ENCODE measurements around the gene HDAC5. TPM values are rescaled to one million over a fixed set of nuclear protein-coding genes. Genes with fewer than 3 reads are reported as not detected.
A peak's percentile ranks its signal among the peaks of the same experiment; 100 is the strongest.

Gene HDAC5
- total RNA-seq, 2 experiments from 2014 or later, result 31.4 to 41.5 TPM

- Histone ChIP-seq H3K9me3 (ENCODE audit: low read length) (no peaks in the 10 kb centered on the region), H3K4me1 (ENCODE audit: insufficient read depth, low read length, poor library complexity, severe bottlenecking) (peaks cover 36% of the 10 kb centered on the region), H3K4me3 (ENCODE audit: low read depth, low read length, poor library complexity, severe bottlenecking) (peak overlapping the region; percentile 76), H3K27ac (ENCODE audit: low read depth, low read length, poor library complexity, severe bottlenecking) (peak overlapping the region; percentile 67), H2AFZ (ENCODE audit: low read length) (peak overlapping the region; percentile 64), H3K36me3 (ENCODE audit: insufficient read depth, low read length) (peaks cover 5% of the 10 kb centered on the region), H3K4me2 (ENCODE audit: low read length) (peak overlapping the region; percentile 88), H3K79me2 (ENCODE audit: insufficient read depth, low read depth, low read length) (peaks cover 23% of the 10 kb centered on the region), H3K9me2 (ENCODE audit: insufficient read depth, low read length) (no peaks in the 10 kb centered on the region), H4K20me1 (ENCODE audit: insufficient read depth, low read length) (no peaks in the 10 kb centered on the region)
- intact Hi-C loops (cut with micrococcal nuclease; ENCODE audit: unreplicated experiment), result loop anchor here (2.0 to 10.0 kb wide), 5 partner anchors 52 to 277 kb away; partner anchors contain the start of genes GRN, HDAC5, SLC25A39 and TMUB2
- DNase-seq (ENCODE audit: low spot score), result peak; percentile 12
- ChIA-PET CTCF (ENCODE audit: unreplicated experiment) (no interaction called here), POLR2A (interaction anchor here (0.6 to 0.9 kb wide), 8 partner anchors 10 to 885 kb away, joined by 3 to 8 read pairs (median 4); no protein-coding TSS in a partner anchor)
- BruUV-seq (replicated peaks), result TSS peak; percentile 85
- no peak for TF ChIP-seq EZH2phosphoT487 (IDR thresholded peaks at IDR 0.05; ENCODE audit: borderline replicate concordance, low read depth, low read length)
- TF ChIP-seq CTCF (conservative IDR thresholded peaks at IDR 0.05; ENCODE audit: low read length), result no peak
Observed at GRCh38 chr17:44069974-44070454, 53.4 kb downstream of the HDAC5 start.

GRCh38 chr17:44067545-44067940 is 55.9 kb downstream of the HDAC5 start:
- ChIA-PET POLR2A (no interaction called here), CTCF (ENCODE audit: unreplicated experiment) (no interaction called here)
- peaks cover 48% of the 10 kb centered on the region for H3K79me2 ChIP-seq (ENCODE audit: insufficient read depth, low read depth, low read length)
- intact Hi-C loops (cut with micrococcal nuclease; ENCODE audit: unreplicated experiment), result no loop called here
- peaks cover 46% of the 10 kb centered on the region for H3K4me1 ChIP-seq (ENCODE audit: insufficient read depth, low read length, poor library complexity, severe bottlenecking)
- peak overlapping the region; percentile 87 for H3K4me2 ChIP-seq (ENCODE audit: low read length)
- TF ChIP-seq CTCF (conservative IDR thresholded peaks at IDR 0.05; ENCODE audit: low read length) (no peak), EZH2phosphoT487 (IDR thresholded peaks at IDR 0.05; ENCODE audit: borderline replicate concordance, low read depth, low read length) (no peak)
- no peaks in the 10 kb centered on the region for H3K9me3 ChIP-seq (ENCODE audit: low read length)
- DNase-seq (ENCODE audit: low spot score), result no peak
- peaks cover 18% of the 10 kb centered on the region for H3K36me3 ChIP-seq (ENCODE audit: insufficient read depth, low read length)
- peak overlapping the region; percentile 73; the same call in 1 of the 2 replicates for H2AFZ ChIP-seq (ENCODE audit: low read length)
- H3K4me3 ChIP-seq (ENCODE audit: low read depth, low read length, poor library complexity, severe bottlenecking), result peak overlapping the region; percentile 90
- no TSS peak for BruUV-seq (replicated peaks)
- H4K20me1 ChIP-seq (ENCODE audit: insufficient read depth, low read length), result no peaks in the 10 kb centered on the region
- no peaks in the 10 kb centered on the region for H3K9me2 ChIP-seq (ENCODE audit: insufficient read depth, low read length)
- H3K27ac ChIP-seq (ENCODE audit: low read depth, low read length, poor library complexity, severe bottlenecking), result peak overlapping the region; percentile 72

DNA sequence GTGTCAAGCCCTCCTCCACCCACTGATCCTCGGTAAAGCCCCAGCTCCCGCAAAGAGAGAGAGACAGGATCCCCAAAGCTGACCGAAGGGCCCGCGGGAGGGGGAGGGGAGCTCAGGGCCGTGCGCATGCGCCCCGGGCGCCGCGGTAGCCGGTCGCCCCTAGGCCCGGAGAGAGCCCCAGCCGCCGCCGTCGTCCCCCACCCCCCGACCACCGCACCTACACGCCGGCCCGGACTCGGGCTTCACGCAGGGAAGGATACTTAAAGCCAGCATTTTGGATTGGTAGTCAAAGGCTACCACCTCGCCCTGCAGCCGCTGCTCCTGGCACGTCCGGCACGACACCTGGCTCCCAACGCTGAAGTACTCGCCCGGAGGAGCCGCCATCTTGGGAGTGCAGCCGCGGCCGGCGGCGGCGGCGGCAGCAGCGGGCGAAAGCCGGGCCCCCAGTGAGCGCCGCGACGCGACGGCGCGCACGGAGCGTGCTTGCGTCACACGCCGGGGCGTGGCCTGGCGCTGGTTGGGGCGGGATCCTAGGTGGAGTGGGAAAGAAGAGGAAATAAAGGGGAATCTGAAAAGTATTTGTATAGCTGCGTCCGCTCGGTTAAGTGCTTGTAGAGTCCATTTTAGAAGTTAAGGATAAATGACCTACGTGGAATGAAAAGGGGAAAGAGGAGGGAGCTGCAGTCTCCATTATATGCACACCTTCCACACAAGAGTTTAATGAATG is 57.1 kb downstream of the HDAC5 start, which contains the start of gene LSM12:
LSM12 (minus strand) TSS at position 468 of the 727 bp plus-strand sequence; CDS start at position 384, 84 bp downstream.
- intact Hi-C loops (cut with micrococcal nuclease; ENCODE audit: unreplicated experiment), result no loop called here
- H3K27ac ChIP-seq (ENCODE audit: low read depth, low read length, poor library complexity, severe bottlenecking), result peak within 1 kb of the TSS; percentile 72
- peak within 1 kb of the TSS; percentile 90 for H3K4me3 ChIP-seq (ENCODE audit: low read depth, low read length, poor library complexity, severe bottlenecking)
- peak within 1 kb of the TSS; percentile 73 for H2AFZ ChIP-seq (ENCODE audit: low read length)
- TF ChIP-seq EZH2phosphoT487 (IDR thresholded peaks at IDR 0.05; ENCODE audit: borderline replicate concordance, low read depth, low read length) (no peak), CTCF (conservative IDR thresholded peaks at IDR 0.05; ENCODE audit: low read length) (no peak)
- no peaks in the 10 kb centered on the region for H3K9me3 ChIP-seq (ENCODE audit: low read length)
- H3K4me1 ChIP-seq (ENCODE audit: insufficient read depth, low read length, poor library complexity, severe bottlenecking), result peaks cover 39% of the 10 kb centered on the region
- BruUV-seq (replicated peaks), result no TSS peak
- H3K4me2 ChIP-seq (ENCODE audit: low read length), result peak within 1 kb of the TSS; percentile 87
- ChIA-PET POLR2A (interaction anchor here (0.8 kb wide), 1 partner anchor 60 kb away, joined by 3 read pairs; no protein-coding TSS in a partner anchor), CTCF (ENCODE audit: unreplicated experiment) (interaction anchor here (0.5 to 0.6 kb wide), 3 partner anchors 61 to 184 kb away, joined by 3 to 4 read pairs (median 3); no protein-coding TSS in a partner anchor)
- H3K9me2 ChIP-seq (ENCODE audit: insufficient read depth, low read length), result no peaks in the 10 kb centered on the region
- peaks cover 29% of the 10 kb centered on the region for H3K36me3 ChIP-seq (ENCODE audit: insufficient read depth, low read length)
- peaks cover 51% of the 10 kb centered on the region for H3K79me2 ChIP-seq (ENCODE audit: insufficient read depth, low read depth, low read length)
- H4K20me1 ChIP-seq (ENCODE audit: insufficient read depth, low read length), result no peaks in the 10 kb centered on the region
- peak; percentile 92 for DNase-seq (ENCODE audit: low spot score)

Measured in OCI-LY7 (cell line).